Measurements from ENCODE around the gene SLC9A5. TPM values are rescaled to one million over a fixed set of nuclear protein-coding genes. Genes with fewer than 3 reads are reported as not detected.

Gene SLC9A5
- total RNA-seq, 2 experiments from 2014 or later, result 2.7 to 4.2 TPM

DNA sequence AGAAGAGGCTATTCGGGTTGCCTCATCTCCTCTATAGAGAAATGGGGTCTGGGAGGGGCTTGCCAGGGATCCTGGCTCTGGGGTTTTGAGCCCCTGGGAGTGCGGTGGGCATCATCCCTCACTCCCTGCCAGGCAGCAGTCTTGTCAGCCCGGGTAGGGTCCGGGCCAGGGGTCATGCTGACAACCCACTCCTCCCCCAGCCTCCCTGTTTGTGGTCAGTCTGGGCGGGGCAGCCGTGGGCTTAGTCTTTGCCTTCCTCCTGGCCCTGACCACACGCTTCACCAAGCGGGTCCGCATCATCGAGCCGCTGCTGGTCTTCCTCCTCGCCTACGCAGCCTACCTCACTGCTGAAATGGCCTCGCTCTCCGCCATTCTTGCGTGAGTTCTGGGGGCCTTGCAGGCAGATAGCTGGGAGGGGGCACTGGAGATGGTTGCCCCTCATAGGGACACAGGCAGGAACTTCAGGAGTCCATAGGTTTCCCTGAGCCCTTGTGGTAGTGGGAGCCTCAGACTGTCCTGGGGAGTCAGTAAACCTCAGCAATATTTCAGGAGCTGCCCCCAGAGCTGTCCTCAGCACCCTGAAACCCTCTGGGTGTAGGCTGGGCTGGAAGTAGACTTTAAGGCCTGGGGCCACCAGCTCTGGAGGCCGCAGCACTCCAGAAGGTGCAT, 6.9 kb downstream of the SLC9A5 start:
- DNase-seq (ENCODE audit: low spot score), result no peak
- H3K79me2 ChIP-seq (ENCODE audit: insufficient read depth, low read depth, low read length), result no peaks in the 10 kb centered on the region
- CTCF ChIA-PET (ENCODE audit: unreplicated experiment), result no interaction called here
- peaks cover under 1% of the 10 kb centered on the region for H3K4me1 ChIP-seq (ENCODE audit: insufficient read depth, low read length, poor library complexity, severe bottlenecking)
- H3K9me3 ChIP-seq (ENCODE audit: low read length), result no peaks in the 10 kb centered on the region
- TF ChIP-seq, protein P1, sequence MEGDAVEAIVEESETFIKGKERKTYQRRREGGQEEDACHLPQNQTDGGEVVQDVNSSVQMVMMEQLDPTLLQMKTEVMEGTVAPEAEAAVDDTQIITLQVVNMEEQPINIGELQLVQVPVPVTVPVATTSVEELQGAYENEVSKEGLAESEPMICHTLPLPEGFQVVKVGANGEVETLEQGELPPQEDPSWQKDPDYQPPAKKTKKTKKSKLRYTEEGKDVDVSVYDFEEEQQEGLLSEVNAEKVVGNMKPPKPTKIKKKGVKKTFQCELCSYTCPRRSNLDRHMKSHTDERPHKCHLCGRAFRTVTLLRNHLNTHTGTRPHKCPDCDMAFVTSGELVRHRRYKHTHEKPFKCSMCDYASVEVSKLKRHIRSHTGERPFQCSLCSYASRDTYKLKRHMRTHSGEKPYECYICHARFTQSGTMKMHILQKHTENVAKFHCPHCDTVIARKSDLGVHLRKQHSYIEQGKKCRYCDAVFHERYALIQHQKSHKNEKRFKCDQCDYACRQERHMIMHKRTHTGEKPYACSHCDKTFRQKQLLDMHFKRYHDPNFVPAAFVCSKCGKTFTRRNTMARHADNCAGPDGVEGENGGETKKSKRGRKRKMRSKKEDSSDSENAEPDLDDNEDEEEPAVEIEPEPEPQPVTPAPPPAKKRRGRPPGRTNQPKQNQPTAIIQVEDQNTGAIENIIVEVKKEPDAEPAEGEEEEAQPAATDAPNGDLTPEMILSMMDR (conservative IDR thresholded peaks at IDR 0.05; ENCODE audit: low read length), result no peak
- TF ChIP-seq EZH2phosphoT487 (IDR thresholded peaks at IDR 0.05; ENCODE audit: borderline replicate concordance, low read depth, low read length), result no peak
- H3K4me2 ChIP-seq (ENCODE audit: low read length), result no peak overlapping the region
- H3K36me3 ChIP-seq (ENCODE audit: insufficient read depth, low read length), result no peaks in the 10 kb centered on the region
- H3K4me3 ChIP-seq (ENCODE audit: low read depth, low read length, poor library complexity, severe bottlenecking), result no peak overlapping the region
- H2AFZ ChIP-seq (ENCODE audit: low read length), result no peak overlapping the region
- H4K20me1 ChIP-seq (ENCODE audit: insufficient read depth, low read length), result no peaks in the 10 kb centered on the region
- H3K9me2 ChIP-seq (ENCODE audit: insufficient read depth, low read length), result no peaks in the 10 kb centered on the region
- POLR2A ChIA-PET, result no interaction called here
- no TSS peak for BruUV-seq (replicated peaks)
- intact Hi-C loops (cut with micrococcal nuclease; ENCODE audit: unreplicated experiment), result no loop called here
- no peak overlapping the region for H3K27ac ChIP-seq (ENCODE audit: low read depth, low read length, poor library complexity, severe bottlenecking)

DNA sequence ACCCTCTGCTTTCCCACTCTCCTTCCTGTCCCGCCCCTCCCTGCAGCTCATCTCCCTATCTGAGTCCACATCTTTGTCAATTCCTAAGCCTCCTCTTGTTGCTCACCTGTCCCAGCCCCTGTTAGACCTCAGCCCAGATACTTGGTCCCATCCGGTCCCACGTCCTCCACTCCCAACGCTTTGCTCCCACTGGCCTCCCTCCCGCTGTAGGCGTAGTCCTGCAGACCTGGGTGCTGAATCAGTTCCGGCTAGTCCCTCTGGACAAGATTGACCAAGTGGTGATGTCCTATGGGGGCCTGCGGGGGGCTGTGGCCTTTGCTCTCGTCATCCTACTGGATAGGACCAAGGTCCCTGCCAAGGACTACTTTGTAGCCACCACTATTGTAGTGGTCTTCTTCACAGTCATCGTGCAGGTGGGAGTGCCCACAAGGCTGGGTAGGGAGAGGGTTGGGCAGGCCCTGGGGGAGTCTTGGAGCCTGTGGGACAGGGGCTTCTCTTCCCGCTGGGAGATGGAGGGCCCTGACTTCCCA, 8.0 kb downstream of the SLC9A5 start:
- peaks cover 5% of the 10 kb centered on the region for H3K4me1 ChIP-seq (ENCODE audit: insufficient read depth, low read length, poor library complexity, severe bottlenecking)
- H3K9me2 ChIP-seq (ENCODE audit: insufficient read depth, low read length), result no peaks in the 10 kb centered on the region
- H3K27ac ChIP-seq (ENCODE audit: low read depth, low read length, poor library complexity, severe bottlenecking), result no peak overlapping the region
- H4K20me1 ChIP-seq (ENCODE audit: insufficient read depth, low read length), result no peaks in the 10 kb centered on the region
- intact Hi-C loops (cut with micrococcal nuclease; ENCODE audit: unreplicated experiment), result no loop called here
- H3K79me2 ChIP-seq (ENCODE audit: insufficient read depth, low read depth, low read length), result no peaks in the 10 kb centered on the region
- H3K4me2 ChIP-seq (ENCODE audit: low read length), result no peak overlapping the region
- H3K9me3 ChIP-seq (ENCODE audit: low read length), result no peaks in the 10 kb centered on the region
- no peak overlapping the region for H3K4me3 ChIP-seq (ENCODE audit: low read depth, low read length, poor library complexity, severe bottlenecking)
- no peaks in the 10 kb centered on the region for H3K36me3 ChIP-seq (ENCODE audit: insufficient read depth, low read length)
- no peak overlapping the region for H2AFZ ChIP-seq (ENCODE audit: low read length)
- BruUV-seq (replicated peaks), result no TSS peak
- no peak for TF ChIP-seq EZH2phosphoT487 (IDR thresholded peaks at IDR 0.05; ENCODE audit: borderline replicate concordance, low read depth, low read length)
- TF ChIP-seq, protein P1 (conservative IDR thresholded peaks at IDR 0.05; ENCODE audit: low read length), result no peak
- no peak for DNase-seq (ENCODE audit: low spot score)
- ChIA-PET POLR2A (no interaction called here), CTCF (ENCODE audit: unreplicated experiment) (no interaction called here)

DNA sequence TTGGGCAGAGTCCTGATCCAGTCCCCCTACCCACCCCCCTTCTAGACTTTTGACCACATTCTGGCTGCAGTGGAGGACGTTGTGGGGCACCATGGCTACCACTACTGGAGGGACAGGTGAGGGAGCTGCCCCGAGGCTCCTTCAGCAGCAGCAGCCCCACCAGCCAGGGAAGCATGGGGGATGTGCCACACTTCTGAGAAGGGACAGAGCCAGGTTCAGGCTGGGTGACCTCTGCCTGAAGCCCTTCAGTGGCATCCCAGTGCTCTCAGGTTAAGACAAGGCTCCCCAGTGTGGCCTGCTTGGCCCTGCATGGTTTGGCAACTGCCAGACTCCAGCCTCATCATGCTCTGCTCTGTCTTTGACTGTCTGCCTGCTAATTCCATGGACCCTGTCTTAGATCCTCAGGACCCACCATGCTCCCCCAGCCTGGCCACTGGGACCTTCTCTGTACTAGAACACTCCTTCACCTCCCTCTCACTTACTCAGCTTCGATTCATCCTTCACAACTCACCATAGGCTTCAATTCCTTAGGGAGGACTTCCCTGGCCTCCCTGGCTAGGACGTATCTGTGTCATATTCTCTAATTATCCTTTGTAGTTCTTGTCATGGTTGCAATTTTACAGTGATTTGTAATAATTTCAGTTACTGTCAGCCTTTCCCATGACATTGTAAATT, 8.8 kb downstream of the SLC9A5 start:
- ChIA-PET POLR2A (no interaction called here), CTCF (ENCODE audit: unreplicated experiment) (interaction anchor here (0.7 kb wide), 1 partner anchor 9 kb away, joined by 3 read pairs; the partner anchor contains the start of gene SLC9A5)
- Histone ChIP-seq H3K27ac (ENCODE audit: low read depth, low read length, poor library complexity, severe bottlenecking) (no peak overlapping the region), H3K9me2 (ENCODE audit: insufficient read depth, low read length) (no peaks in the 10 kb centered on the region), H3K9me3 (ENCODE audit: low read length) (no peaks in the 10 kb centered on the region), H3K79me2 (ENCODE audit: insufficient read depth, low read depth, low read length) (no peaks in the 10 kb centered on the region), H4K20me1 (ENCODE audit: insufficient read depth, low read length) (no peaks in the 10 kb centered on the region), H2AFZ (ENCODE audit: low read length) (no peak overlapping the region), H3K36me3 (ENCODE audit: insufficient read depth, low read length) (no peaks in the 10 kb centered on the region), H3K4me3 (ENCODE audit: low read depth, low read length, poor library complexity, severe bottlenecking) (no peak overlapping the region), H3K4me2 (ENCODE audit: low read length) (no peak overlapping the region), H3K4me1 (ENCODE audit: insufficient read depth, low read length, poor library complexity, severe bottlenecking) (peaks cover 5% of the 10 kb centered on the region)
- TF ChIP-seq EZH2phosphoT487 (IDR thresholded peaks at IDR 0.05; ENCODE audit: borderline replicate concordance, low read depth, low read length), result no peak
- TF ChIP-seq, protein P1 (conservative IDR thresholded peaks at IDR 0.05; ENCODE audit: low read length), result no peak
- BruUV-seq (replicated peaks), result no TSS peak
- DNase-seq (ENCODE audit: low spot score), result no peak
- intact Hi-C loops (cut with micrococcal nuclease; ENCODE audit: unreplicated experiment), result no loop called here

Measured in OCI-LY7 (cell line).